ENCODE data around the gene PHF23. TPM values are rescaled to one million over a fixed set of nuclear protein-coding genes. Genes with fewer than 3 reads are reported as not detected.

PHF23 gene
- total and polyA plus RNA-seq, 11 donors, result 13.7 to 36.7 (median 23.0) TPM

GRCh38 chr17:7191571-7192270, 47.5 kb downstream of the PHF23 start:
- H3K9me3 ChIP-seq, result no peaks in the 10 kb centered on the region
- no peak for TF ChIP-seq POLR2A (IDR thresholded peaks at IDR 0.05)
- no peak for TF ChIP-seq CTCF (IDR thresholded peaks at IDR 0.05)
- H3K36me3 ChIP-seq, result peaks cover 0 to 57% (median 37%) of the 10 kb centered on the region in 9 donors
- ATAC-seq (peak; percentile 59 to 80 (median 74)), DNase-seq (peak in 2 of 5 donors; percentile 62 to 66)
- intact Hi-C loops (cut with DNase I), result no loop called here
- WGBS, 4 donors, result 63 to 72% (median 70%) methylated on average over 26 of the region's 26 CpGs
- no peaks in the 10 kb centered on the region for H3K27me3 ChIP-seq
- H3K27ac ChIP-seq, result no peak overlapping the region
- no peaks in the 10 kb centered on the region for H3K4me1 ChIP-seq
- H3K4me3 ChIP-seq, result no peak overlapping the region

- no peak overlapping the region for H3K27ac ChIP-seq
- H3K9me3 ChIP-seq, result no peaks in the 10 kb centered on the region
- intact Hi-C loops (cut with DNase I), result no loop called here
- no peak for DNase-seq
- H3K4me3 ChIP-seq, result no peak overlapping the region
- H3K27me3 ChIP-seq, result no peaks in the 10 kb centered on the region
- ATAC-seq, result no peak
- 84 to 88% (median 87%) methylated on average over 12 of the region's 12 CpGs for WGBS, 4 donors
- no peak for TF ChIP-seq POLR2A (IDR thresholded peaks at IDR 0.05)
- TF ChIP-seq CTCF (IDR thresholded peaks at IDR 0.05), result no peak
- peaks cover 0 to 50% (median 30%) of the 10 kb centered on the region in 9 donors for H3K36me3 ChIP-seq
- H3K4me1 ChIP-seq, result no peaks in the 10 kb centered on the region
Observed at GRCh38 chr17:7191069-7191468, 48.2 kb downstream of the PHF23 start.

- Histone ChIP-seq H3K36me3 (peaks cover 0 to 44% (median 24%) of the 10 kb centered on the region in 9 donors), H3K9me3 (no peaks in the 10 kb centered on the region), H3K27ac (no peak overlapping the region), H3K4me1 (no peaks in the 10 kb centered on the region), H3K27me3 (no peaks in the 10 kb centered on the region), H3K4me3 (no peak overlapping the region)
- ATAC-seq, result no peak
- DNase-seq, result no peak
- TF ChIP-seq CTCF (IDR thresholded peaks at IDR 0.05), result no peak
- TF ChIP-seq POLR2A (IDR thresholded peaks at IDR 0.05), result no peak
- intact Hi-C loops (cut with DNase I), result no loop called here
- WGBS, 4 donors, result 89 to 91% (median 91%) methylated on average over 14 of the region's 14 CpGs
Observed at GRCh38 chr17:7190276-7190917, 48.9 kb downstream of the PHF23 start.

- ATAC-seq, result no peak
Observed at GRCh38 chr17:7186241-7186640, 53.0 kb downstream of the PHF23 start.

More at GRCh38 chr17:7186241-7186640, 53.0 kb downstream of the PHF23 start:
- intact Hi-C loops (cut with DNase I), result no loop called here
- H3K27me3 ChIP-seq, result no peaks in the 10 kb centered on the region
- no peak for DNase-seq
- H3K27ac ChIP-seq, result no peak overlapping the region
- H3K4me3 ChIP-seq, result no peak overlapping the region
- WGBS, 4 donors, result 62 to 67% (median 66%) methylated on average over 7 of the region's 7 CpGs
- peaks cover 0 to 12% (median 10%) of the 10 kb centered on the region in 9 donors for H3K36me3 ChIP-seq
- no peaks in the 10 kb centered on the region for H3K9me3 ChIP-seq
- H3K4me1 ChIP-seq, result no peaks in the 10 kb centered on the region
- TF ChIP-seq CTCF (IDR thresholded peaks at IDR 0.05), result peak in 3 of 12 donors; percentile 11 to 26 (median 14)
- TF ChIP-seq POLR2A (IDR thresholded peaks at IDR 0.05), result no peak
